ENCODE data around the gene CRB2.

Gene CRB2

GRCh38 chr9:123355761-123356431 lies at the start of gene CRB2:
CRB2 (plus strand) TSS chr9:123356197; CDS start chr9:123356261, 64 bp downstream.
- DNase-seq, result no peak

GRCh38 chr9:123309611-123310010 lies 46.4 kb upstream of the CRB2 start:
- no peak for DNase-seq

- no peak for DNase-seq
Observed at GRCh38 chr9:123310551-123311249, 45.3 kb upstream of the CRB2 start.

- DNase-seq, result no peak
Observed at GRCh38 chr9:123311250-123311752, 44.7 kb upstream of the CRB2 start.

GRCh38 chr9:123312306-123312877 lies 43.6 kb upstream of the CRB2 start:
- no peak for DNase-seq

GRCh38 chr9:123314617-123315016 lies 41.4 kb upstream of the CRB2 start:
- no peak for DNase-seq

GRCh38 chr9:123315635-123316034 lies 40.4 kb upstream of the CRB2 start:
- no peak for DNase-seq

GRCh38 chr9:123316053-123316718 lies 39.8 kb upstream of the CRB2 start:
- no peak for DNase-seq

- DNase-seq, result no peak
Observed at GRCh38 chr9:123318202-123318601, 37.8 kb upstream of the CRB2 start.

- no peak for DNase-seq
Observed at GRCh38 chr9:123318961-123319421, 37.0 kb upstream of the CRB2 start.

GRCh38 chr9:123319541-123320339 lies 36.3 kb upstream of the CRB2 start:
- DNase-seq, result no peak

- DNase-seq, result no peak
Observed at GRCh38 chr9:123320814-123321213, 35.2 kb upstream of the CRB2 start.

- no peak for DNase-seq
Observed at GRCh38 chr9:123321616-123322272, 34.3 kb upstream of the CRB2 start.

GRCh38 chr9:123322273-123323195 lies 33.5 kb upstream of the CRB2 start:
- no peak for DNase-seq

- no peak for DNase-seq
Observed at GRCh38 chr9:123323196-123324013, 32.6 kb upstream of the CRB2 start.

- no peak for DNase-seq
Observed at GRCh38 chr9:123324767-123325183, 31.2 kb upstream of the CRB2 start.

GRCh38 chr9:123326187-123326586 lies 29.8 kb upstream of the CRB2 start:
- no peak for DNase-seq

GRCh38 chr9:123326662-123327093 lies 29.3 kb upstream of the CRB2 start:
- no peak for DNase-seq

- DNase-seq, result no peak
Observed at GRCh38 chr9:123327697-123328100, 28.3 kb upstream of the CRB2 start.

Measured in cortex of kidney (tissue), 1 donor.